K562 (cell line): Measurements from ENCODE around the gene TSPAN1. TPM values are rescaled to one million over a fixed set of nuclear protein-coding genes. Genes with fewer than 3 reads are reported as not detected.
A peak's percentile ranks its signal among the peaks of the same experiment; 100 is the strongest.

Source experiments
- BHLHE40 ChIP-seq: IDR thresholded peaks from 2 replicates; pipeline ENCODE4 v1.6.1; 2011; ENCODE audit warnings: low read length, improper control_type of control experiment
- CBX8 ChIP-seq: fragments of 200-600 bp; sonication (generic); IDR thresholded peaks from 2 replicates; pipeline ENCODE4 v1.6.1; 2012; ENCODE audit warnings: borderline replicate concordance, mixed run types, low read depth, mild to moderate bottlenecking, moderate library complexity, mixed read lengths, low read length, control low read depth, inconsistent platforms; ENCODE audit not compliant: poor library complexity, severe bottlenecking; ENCODE audit errors: extremely low read depth
- E2F3 ChIP-seq: fragments of 250-450 bp; sonication (Bioruptor Pico); IDR thresholded peaks from 2 replicates; pipeline ENCODE4 v1.4.0; 2020; ENCODE audit warnings: mild to moderate bottlenecking
- HNRNPK ChIP-seq: fragments of 200-400 bp; formaldehyde crosslinking; IDR thresholded peaks from one replicate; pipeline ENCODE4 v1.6.1; 2018; ENCODE audit warnings: mild to moderate bottlenecking, low read depth, low read length; ENCODE audit not compliant: poor library complexity, severe bottlenecking
- KDM4B ChIP-seq, 2 experiments: fragments of 450-650 bp in 1 of 2; sonication (generic) in 1 of 2; IDR thresholded peaks; 2 replicates each; pipeline ENCODE4 v1.6.1; 2016 to 2017; ENCODE audit warnings: borderline replicate concordance in 2 of 2, antibody characterized with exemption in 1 of 2, low read depth in 1 of 2, mild to moderate bottlenecking in 1 of 2
- LCOR ChIP-seq: sonication (generic); formaldehyde crosslinking; IDR thresholded peaks from 2 replicates; pipeline ENCODE4 v1.8.0; 2022; ENCODE audit warnings: mild to moderate bottlenecking, missing genetic modification reagents
- TOE1 ChIP-seq, 2 experiments: fragments of 450-650 bp in 1 of 2; sonication (generic) in 1 of 2; formaldehyde crosslinking in 1 of 2; IDR thresholded peaks; 2 replicates each; pipeline versions ENCODE4 v1.7.1 to v1.8.0; 2016 to 2022; ENCODE audit warnings: borderline replicate concordance in 2 of 2, mild to moderate bottlenecking in 2 of 2, antibody characterized with exemption in 1 of 2, inconsistent platforms in 1 of 2, low read depth in 1 of 2, missing genetic modification reagents in 1 of 2, moderate library complexity in 1 of 2
- ZFPM2 ChIP-seq: fragments of 250-450 bp; sonication (Bioruptor Pico); IDR thresholded peaks from 2 replicates; pipeline ENCODE4 v1.5.1; 2022; ENCODE audit warnings: mild to moderate bottlenecking
- ZNF253 ChIP-seq: fragments of 250-450 bp; sonication (Bioruptor Pico); conservative IDR thresholded peaks from 2 replicates; pipeline ENCODE4 v1.6.1; 2021; ENCODE audit warnings: mild to moderate bottlenecking
- ZNF586 ChIP-seq: fragments of 450-650 bp; formaldehyde crosslinking; conservative IDR thresholded peaks from 2 replicates; pipeline ENCODE4 v1.4.0; 2020; ENCODE audit warnings: mild to moderate bottlenecking, moderate library complexity
- polyA plus RNA-seq, 8 experiments: library from polyadenylated mRNA; depleted of rRNA in 4 of 8; stranded (reverse) in 5 of 8; unstranded in 3 of 8; fragments of >200 nt; fragmentation: Nextera tagmentation in 2 of 8; fragmentation: Illumina TruSeq in 1 of 8; extraction: Ambion mirVana in 2 of 8; extraction: Trizol in 1 of 8; gene quantifications; 2 replicates each; pipeline versions ENCODE4 v1.2.1 to v1.2.3, GENCODE V29; 2011 to 2014; ENCODE audit warnings: inconsistent platforms in 1 of 8, missing spikeins in 1 of 8
- total RNA-seq, 7 experiments: library from RNA; depleted of rRNA in 6 of 7; stranded (reverse); fragments of >200 nt in 6 of 7; fragmentation: Illumina TruSeq in 2 of 7; extraction: Trizol in 2 of 7; gene quantifications; 2 replicates each; pipeline versions ENCODE4 v1.2.1 to v1.2.3, GENCODE V29; 2011 to 2021; ENCODE audit warnings: low replicate concordance in 1 of 7
- TF ChIP-seq, protein P1 (sequence below): fragments of 250-450 bp; sonication (Bioruptor Pico); IDR thresholded peaks from 2 replicates; pipeline ENCODE4 v1.4.0; 2020; ENCODE audit warnings: mild to moderate bottlenecking, moderate library complexity, borderline replicate concordance
- TF ChIP-seq, protein P2 (sequence below): fragments of 250-450 bp; sonication (Bioruptor Pico); IDR thresholded peaks from 2 replicates; pipeline ENCODE4 v1.4.0; 2020
- TF ChIP-seq, protein P3 (sequence below): fragments of 450-650 bp; formaldehyde crosslinking; IDR thresholded peaks from 2 replicates; pipeline ENCODE4 v1.4.0; 2022; ENCODE audit warnings: mild to moderate bottlenecking, moderate library complexity
- TF ChIP-seq, protein P4 (sequence below): sonication (generic); formaldehyde crosslinking; IDR thresholded peaks from 2 replicates; pipeline ENCODE4 v1.8.0; 2022; ENCODE audit warnings: mild to moderate bottlenecking, missing genetic modification reagents
- TF ChIP-seq, protein P5 (sequence below): fragments of 450-650 bp; IDR thresholded peaks from 2 replicates; pipeline ENCODE4 v1.6.1; 2017; ENCODE audit warnings: antibody characterized with exemption, mild to moderate bottlenecking

TSPAN1 gene
- total and polyA plus RNA-seq, 9 of the 15 experiments (the other 6 are each of a cell fraction or from before 2014, with no cell fraction given) = 0.58 TPM; not detected in 8

DNA sequence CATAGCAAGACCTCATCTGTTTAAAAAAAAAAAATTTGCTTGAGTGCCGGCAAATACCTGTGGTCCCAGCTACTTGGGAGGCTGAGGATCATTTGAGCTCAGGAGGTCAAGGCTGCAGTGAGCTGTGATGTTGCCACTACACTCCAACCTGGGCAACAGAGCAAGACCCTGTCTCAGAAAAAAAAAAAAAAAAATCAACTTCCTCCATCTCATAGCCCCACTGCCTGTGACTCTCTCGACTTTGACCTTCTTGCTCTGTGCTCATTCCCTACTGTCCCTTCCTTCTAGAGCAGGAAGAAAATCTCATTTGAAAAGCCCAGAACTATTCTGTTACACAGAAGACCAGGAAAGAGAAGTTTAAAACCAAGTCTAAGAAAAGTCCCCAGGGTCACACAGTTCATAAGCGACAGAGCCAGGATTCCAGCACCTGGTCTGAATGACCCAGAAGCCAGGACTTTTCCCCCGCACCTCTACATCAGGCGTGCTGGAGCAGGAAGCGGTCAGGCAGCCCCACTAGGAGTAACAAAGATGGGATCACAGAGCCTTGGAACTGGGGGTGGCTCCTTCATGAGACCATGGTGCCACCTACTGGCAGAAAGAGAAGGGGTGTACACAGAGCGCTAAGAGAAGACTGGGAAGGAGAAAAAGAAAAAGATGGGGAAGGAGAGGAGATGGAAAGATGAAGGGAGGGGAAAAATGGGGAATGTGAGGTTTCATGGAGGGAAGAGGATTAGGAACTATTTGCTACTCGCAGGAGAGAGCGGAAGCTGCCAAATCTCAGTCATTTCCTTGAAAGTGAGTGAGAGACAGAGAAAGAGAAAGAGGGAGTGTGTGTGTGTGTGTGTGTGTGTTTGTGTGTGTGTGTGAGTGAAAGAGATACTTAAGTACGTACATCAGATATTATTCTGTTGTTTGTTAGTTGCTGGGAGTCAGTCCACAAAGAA is 4.5 kb downstream of the TSPAN1 start (continued):
- TF ChIP-seq, protein P1, sequence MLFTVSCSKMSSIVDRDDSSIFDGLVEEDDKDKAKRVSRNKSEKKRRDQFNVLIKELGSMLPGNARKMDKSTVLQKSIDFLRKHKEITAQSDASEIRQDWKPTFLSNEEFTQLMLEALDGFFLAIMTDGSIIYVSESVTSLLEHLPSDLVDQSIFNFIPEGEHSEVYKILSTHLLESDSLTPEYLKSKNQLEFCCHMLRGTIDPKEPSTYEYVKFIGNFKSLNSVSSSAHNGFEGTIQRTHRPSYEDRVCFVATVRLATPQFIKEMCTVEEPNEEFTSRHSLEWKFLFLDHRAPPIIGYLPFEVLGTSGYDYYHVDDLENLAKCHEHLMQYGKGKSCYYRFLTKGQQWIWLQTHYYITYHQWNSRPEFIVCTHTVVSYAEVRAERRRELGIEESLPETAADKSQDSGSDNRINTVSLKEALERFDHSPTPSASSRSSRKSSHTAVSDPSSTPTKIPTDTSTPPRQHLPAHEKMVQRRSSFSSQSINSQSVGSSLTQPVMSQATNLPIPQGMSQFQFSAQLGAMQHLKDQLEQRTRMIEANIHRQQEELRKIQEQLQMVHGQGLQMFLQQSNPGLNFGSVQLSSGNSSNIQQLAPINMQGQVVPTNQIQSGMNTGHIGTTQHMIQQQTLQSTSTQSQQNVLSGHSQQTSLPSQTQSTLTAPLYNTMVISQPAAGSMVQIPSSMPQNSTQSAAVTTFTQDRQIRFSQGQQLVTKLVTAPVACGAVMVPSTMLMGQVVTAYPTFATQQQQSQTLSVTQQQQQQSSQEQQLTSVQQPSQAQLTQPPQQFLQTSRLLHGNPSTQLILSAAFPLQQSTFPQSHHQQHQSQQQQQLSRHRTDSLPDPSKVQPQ (CRISPR knock-in tag) = no peak
- TF ChIP-seq BHLHE40 (no peak), ZNF586 (CRISPR knock-in tag) (no peak), TOE1 (IDR thresholded peaks at IDR 0.05; ENCODE audit: borderline replicate concordance) (peak; percentile 69), TOE1 (CRISPR knock-in tag; IDR thresholded peaks at IDR 0.05; ENCODE audit: borderline replicate concordance, low read depth) (no peak), CBX8 (no peak), ZNF253 (CRISPR knock-in tag) (no peak), E2F3 (CRISPR knock-in tag) (no peak), HNRNPK (no peak), KDM4B (IDR thresholded peaks at IDR 0.05; ENCODE audit: borderline replicate concordance in 2 of 2, low read depth in 1 of 2) (no peak), LCOR (no peak), ZFPM2 (CRISPR knock-in tag) (no peak)
- TF ChIP-seq, protein P2, sequence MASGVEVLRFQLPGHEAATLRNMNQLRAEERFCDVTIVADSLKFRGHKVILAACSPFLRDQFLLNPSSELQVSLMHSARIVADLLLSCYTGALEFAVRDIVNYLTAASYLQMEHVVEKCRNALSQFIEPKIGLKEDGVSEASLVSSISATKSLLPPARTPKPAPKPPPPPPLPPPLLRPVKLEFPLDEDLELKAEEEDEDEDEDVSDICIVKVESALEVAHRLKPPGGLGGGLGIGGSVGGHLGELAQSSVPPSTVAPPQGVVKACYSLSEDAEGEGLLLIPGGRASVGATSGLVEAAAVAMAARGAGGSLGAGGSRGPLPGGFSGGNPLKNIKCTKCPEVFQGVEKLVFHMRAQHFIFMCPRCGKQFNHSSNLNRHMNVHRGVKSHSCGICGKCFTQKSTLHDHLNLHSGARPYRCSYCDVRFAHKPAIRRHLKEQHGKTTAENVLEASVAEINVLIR = no peak
- TF ChIP-seq, protein P3, sequence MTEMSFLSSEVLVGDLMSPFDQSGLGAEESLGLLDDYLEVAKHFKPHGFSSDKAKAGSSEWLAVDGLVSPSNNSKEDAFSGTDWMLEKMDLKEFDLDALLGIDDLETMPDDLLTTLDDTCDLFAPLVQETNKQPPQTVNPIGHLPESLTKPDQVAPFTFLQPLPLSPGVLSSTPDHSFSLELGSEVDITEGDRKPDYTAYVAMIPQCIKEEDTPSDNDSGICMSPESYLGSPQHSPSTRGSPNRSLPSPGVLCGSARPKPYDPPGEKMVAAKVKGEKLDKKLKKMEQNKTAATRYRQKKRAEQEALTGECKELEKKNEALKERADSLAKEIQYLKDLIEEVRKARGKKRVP (CRISPR knock-in tag) = no peak
- TF ChIP-seq, protein P4, sequence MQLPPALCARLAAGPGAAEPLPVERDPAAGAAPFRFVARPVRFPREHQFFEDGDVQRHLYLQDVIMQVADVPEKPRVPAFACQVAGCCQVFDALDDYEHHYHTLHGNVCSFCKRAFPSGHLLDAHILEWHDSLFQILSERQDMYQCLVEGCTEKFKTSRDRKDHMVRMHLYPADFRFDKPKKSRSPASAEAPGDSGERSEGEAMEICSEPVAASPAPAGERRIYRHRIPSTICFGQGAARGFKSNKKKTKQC = no peak
- TF ChIP-seq, protein P5, sequence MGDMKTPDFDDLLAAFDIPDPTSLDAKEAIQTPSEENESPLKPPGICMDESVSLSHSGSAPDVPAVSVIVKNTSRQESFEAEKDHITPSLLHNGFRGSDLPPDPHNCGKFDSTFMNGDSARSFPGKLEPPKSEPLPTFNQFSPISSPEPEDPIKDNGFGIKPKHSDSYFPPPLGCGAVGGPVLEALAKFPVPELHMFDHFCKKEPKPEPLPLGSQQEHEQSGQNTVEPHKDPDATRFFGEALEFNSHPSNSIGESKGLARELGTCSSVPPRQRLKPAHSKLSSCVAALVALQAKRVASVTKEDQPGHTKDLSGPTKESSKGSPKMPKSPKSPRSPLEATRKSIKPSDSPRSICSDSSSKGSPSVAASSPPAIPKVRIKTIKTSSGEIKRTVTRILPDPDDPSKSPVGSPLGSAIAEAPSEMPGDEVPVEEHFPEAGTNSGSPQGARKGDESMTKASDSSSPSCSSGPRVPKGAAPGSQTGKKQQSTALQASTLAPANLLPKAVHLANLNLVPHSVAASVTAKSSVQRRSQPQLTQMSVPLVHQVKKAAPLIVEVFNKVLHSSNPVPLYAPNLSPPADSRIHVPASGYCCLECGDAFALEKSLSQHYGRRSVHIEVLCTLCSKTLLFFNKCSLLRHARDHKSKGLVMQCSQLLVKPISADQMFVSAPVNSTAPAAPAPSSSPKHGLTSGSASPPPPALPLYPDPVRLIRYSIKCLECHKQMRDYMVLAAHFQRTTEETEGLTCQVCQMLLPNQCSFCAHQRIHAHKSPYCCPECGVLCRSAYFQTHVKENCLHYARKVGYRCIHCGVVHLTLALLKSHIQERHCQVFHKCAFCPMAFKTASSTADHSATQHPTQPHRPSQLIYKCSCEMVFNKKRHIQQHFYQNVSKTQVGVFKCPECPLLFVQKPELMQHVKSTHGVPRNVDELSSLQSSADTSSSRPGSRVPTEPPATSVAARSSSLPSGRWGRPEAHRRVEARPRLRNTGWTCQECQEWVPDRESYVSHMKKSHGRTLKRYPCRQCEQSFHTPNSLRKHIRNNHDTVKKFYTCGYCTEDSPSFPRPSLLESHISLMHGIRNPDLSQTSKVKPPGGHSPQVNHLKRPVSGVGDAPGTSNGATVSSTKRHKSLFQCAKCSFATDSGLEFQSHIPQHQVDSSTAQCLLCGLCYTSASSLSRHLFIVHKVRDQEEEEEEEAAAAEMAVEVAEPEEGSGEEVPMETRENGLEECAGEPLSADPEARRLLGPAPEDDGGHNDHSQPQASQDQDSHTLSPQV = no peak
